IMR-90 (cell line): ENCODE results near the gene MNT. TPM values are rescaled to one million over a fixed set of nuclear protein-coding genes. Genes with fewer than 3 reads are reported as not detected.

Experiments
- ATAC-seq: fragments of 200-7000 bp; cut with Tn5 transposase; 2 replicates; pipeline ENCODE4 v1.9.1; 2020; ENCODE audit warnings: low read depth, mild to moderate bottlenecking, moderate library complexity
- BruUV-seq: library from RNA; stranded (reverse); fragments of 400-500 nt; replicated peaks from 2 replicates; lab custom pipeline; 2021; lab: Mats Ljungman, UMichigan
- CTCF ChIA-PET: fragments of 300-600 bp; formaldehyde crosslinking; extraction: SDS; loops from one replicate; lab custom pipeline; 2021; ENCODE audit warnings: antibody characterized with exemption; lab: Yijun Ruan, JAX
- POLR2A ChIA-PET: fragments of 300-600 bp; sonication (Branson Sonifier 250); formaldehyde crosslinking; loops from one replicate; lab custom pipeline; 2022; ENCODE audit warnings: antibody characterized with exemption; ENCODE audit not compliant: unreplicated experiment; lab: Charles Lee
- DNase-seq: peaks from one replicate; pipeline ENCODE4 v3.0.0; 2013
- H2AFZ ChIP-seq: replicated peaks from 2 replicates; pipeline ENCODE3; 2013; ENCODE audit warnings: low read length, mild to moderate bottlenecking; ENCODE audit not compliant: poor library complexity
- H2AK5ac ChIP-seq: 2 replicates; pipeline ENCODE4 v1.6.1; 2013; ENCODE audit warnings: low read depth, low read length, inconsistent platforms
- H2AK9ac ChIP-seq: replicated peaks from 2 replicates; pipeline ENCODE3; 2013; ENCODE audit warnings: mild to moderate bottlenecking, low read depth, low read length, moderate library complexity; ENCODE audit not compliant: poor library complexity
- H2BK120ac ChIP-seq: 2 replicates; pipeline ENCODE4 v1.6.1; 2013; ENCODE audit warnings: low read depth, low read length, inconsistent platforms
- H2BK15ac ChIP-seq: 3 replicates; pipeline ENCODE4 v1.6.1; 2013; ENCODE audit warnings: low read depth, low read length, inconsistent platforms
- H2BK20ac ChIP-seq: 2 replicates; pipeline ENCODE4 v1.6.1; 2013; ENCODE audit warnings: low read depth, mild to moderate bottlenecking, inconsistent platforms, low read length, moderate library complexity
- H2BK5ac ChIP-seq: 2 replicates; pipeline ENCODE4 v1.6.1; 2013; ENCODE audit warnings: mild to moderate bottlenecking, low read depth, low read length, inconsistent platforms; ENCODE audit not compliant: poor library complexity, severe bottlenecking
- H3K14ac ChIP-seq: replicated peaks from 2 replicates; pipeline ENCODE4 v1.6.1; 2013; ENCODE audit warnings: low read depth, low read length, inconsistent platforms
- H3K18ac ChIP-seq: 2 replicates; pipeline ENCODE4 v1.6.1; 2013; ENCODE audit warnings: low read depth, low read length, control low read depth
- H3K23ac ChIP-seq: 2 replicates; pipeline ENCODE4 v1.6.1; 2013; ENCODE audit warnings: low read depth, low read length, inconsistent platforms
- H3K27ac ChIP-seq: 2 replicates; pipeline ENCODE4 v1.5.1; 2013; ENCODE audit warnings: mild to moderate bottlenecking, control low read depth, low read length; ENCODE audit not compliant: insufficient read depth
- H3K27me3 ChIP-seq: 2 replicates; pipeline ENCODE4 v1.6.1; 2013; ENCODE audit warnings: low read length; ENCODE audit not compliant: control insufficient read depth, insufficient read depth
- H3K36me3 ChIP-seq: 2 replicates; pipeline ENCODE4 v1.6.1; 2013; ENCODE audit warnings: low read length, mixed read lengths; ENCODE audit not compliant: control insufficient read depth, insufficient read depth
- H3K4ac ChIP-seq: 2 replicates; pipeline ENCODE4 v1.6.1; 2013; ENCODE audit warnings: low read depth, low read length, inconsistent platforms
- H3K4me1 ChIP-seq: 2 replicates; pipeline ENCODE4 v1.6.1; 2013; ENCODE audit warnings: low read length, mixed read lengths; ENCODE audit not compliant: control insufficient read depth, insufficient read depth
- H3K4me2 ChIP-seq: 2 replicates; pipeline ENCODE4 v1.6.1; 2013; ENCODE audit warnings: low read depth, mild to moderate bottlenecking, control low read depth, low read length, moderate library complexity
- H3K4me3 ChIP-seq: 2 replicates; pipeline ENCODE4 v1.5.1; 2013; ENCODE audit warnings: low read depth, mild to moderate bottlenecking, control low read depth, low read length, moderate library complexity; ENCODE audit not compliant: insufficient read depth
- H3K56ac ChIP-seq: 2 replicates; pipeline ENCODE4 v1.6.1; 2013; ENCODE audit warnings: low read length, inconsistent platforms; ENCODE audit not compliant: insufficient read depth; ENCODE audit errors: extremely low read depth
- H3K79me1 ChIP-seq, 2 experiments: 2 replicates each; pipeline ENCODE4 v1.6.1; 2013; ENCODE audit warnings: low read length in 2 of 2, inconsistent platforms in 1 of 2, low read depth in 1 of 2
- H3K9ac ChIP-seq: 2 replicates; pipeline ENCODE4 v1.6.1; 2013; ENCODE audit warnings: low read depth, low read length, control low read depth
- H3K9me1 ChIP-seq: 2 replicates; pipeline ENCODE4 v1.6.1; 2013; ENCODE audit warnings: low read length, inconsistent platforms; ENCODE audit not compliant: insufficient read depth
- H3K9me3 ChIP-seq: 2 replicates; pipeline ENCODE4 v1.6.1; 2013; ENCODE audit warnings: low read length; ENCODE audit not compliant: control insufficient read depth, insufficient read depth
- H4K20me1 ChIP-seq: 2 replicates; pipeline ENCODE4 v1.6.1; 2013; ENCODE audit warnings: low read length, inconsistent platforms; ENCODE audit not compliant: insufficient read depth
- H4K5ac ChIP-seq: 2 replicates; pipeline ENCODE4 v1.6.1; 2013; ENCODE audit warnings: mild to moderate bottlenecking, low read depth, low read length, control low read depth
- H4K8ac ChIP-seq, 2 experiments: 2 replicates each; pipeline ENCODE4 v1.6.1; 2013; ENCODE audit warnings: low read depth in 2 of 2, low read length in 2 of 2, control low read depth in 1 of 2, inconsistent platforms in 1 of 2
- H4K91ac ChIP-seq: 2 replicates; pipeline ENCODE4 v1.6.1; 2013; ENCODE audit warnings: low read depth, low read length, inconsistent platforms; ENCODE audit not compliant: insufficient read depth
- CEBPB ChIP-seq: IDR thresholded peaks from 2 replicates; pipeline ENCODE4 v1.6.1; 2012; ENCODE audit warnings: low read depth, low read length, improper control_type of control experiment
- CHD1 ChIP-seq: IDR thresholded peaks from 2 replicates; pipeline ENCODE4 v1.6.1; 2012; ENCODE audit warnings: low read depth, low read length, improper control_type of control experiment
- CTCF ChIP-seq: conservative IDR thresholded peaks from 2 replicates; pipeline ENCODE4 v1.5.1; 2012; ENCODE audit warnings: mild to moderate bottlenecking, low read depth, low read length, improper control_type of control experiment
- FOS ChIP-seq: fragments of 150-350 bp; IDR thresholded peaks from 2 replicates; pipeline ENCODE4 v1.6.1; 2016; ENCODE audit warnings: low read depth, low read length
- MAFK ChIP-seq: IDR thresholded peaks from 2 replicates; pipeline ENCODE4 v1.6.1; 2012; ENCODE audit warnings: low read depth, low read length, improper control_type of control experiment
- MAZ ChIP-seq: IDR thresholded peaks from 2 replicates; pipeline ENCODE4 v1.6.1; 2012; ENCODE audit warnings: low read depth, mild to moderate bottlenecking, low read length, improper control_type of control experiment, moderate library complexity, borderline replicate concordance
- MXI1 ChIP-seq: IDR thresholded peaks from 2 replicates; pipeline ENCODE4 v1.6.1; 2012; ENCODE audit warnings: low read depth, mild to moderate bottlenecking, low read length, moderate library complexity, borderline replicate concordance
- NFE2L2 ChIP-seq: fragments of 150-350 bp; IDR thresholded peaks from 2 replicates; pipeline ENCODE4 v1.6.1; 2016; ENCODE audit warnings: low read depth, mild to moderate bottlenecking, low read length
- RFX5 ChIP-seq: IDR thresholded peaks from 2 replicates; pipeline ENCODE4 v1.8.0; 2012; ENCODE audit warnings: low read depth, mild to moderate bottlenecking, low read length, moderate library complexity
- SMC3 ChIP-seq: fragments of 150-350 bp; IDR thresholded peaks from 2 replicates; pipeline ENCODE4 v1.6.1; 2016; ENCODE audit warnings: low read depth, mild to moderate bottlenecking, antibody characterized with exemption, low read length, moderate library complexity
- USF2 ChIP-seq: fragments of 150-350 bp; IDR thresholded peaks from 2 replicates; pipeline ENCODE4 v1.6.1; 2017; ENCODE audit warnings: mild to moderate bottlenecking, antibody characterized with exemption, low read length, low read depth
- WGBS, 2 experiments: methylation state at CpG; one replicate each; pipeline versions ENCODE4 v1.1.5 to v1.1.7; 2013; ENCODE audit warnings: missing lambda C conversion rate in 2 of 2; ENCODE audit not compliant: insufficient read length in 1 of 2; ENCODE audit errors: extremely low coverage in 2 of 2; 5-methylcytosine and 5-hydroxymethylcytosine counted together
- dilution Hi-C: fragments of 300-500 bp; cut with HindIII; formaldehyde crosslinking; loops from one replicate; pipeline ENCODE4 v1.14.3; 2018; ENCODE audit warnings: low sequenced_read_pairs; ENCODE audit not compliant: unreplicated experiment
- in situ Hi-C: fragments of 300-500 bp; cut with MboI; formaldehyde crosslinking; loops from 3 replicates; pipeline ENCODE4 v1.14.3; 2019; ENCODE audit warnings: low sequenced_read_pairs, inconsistent platforms, mixed read lengths
- intact Hi-C: fragments of 100-400 bp; cut with micrococcal nuclease; formaldehyde crosslinking; loops from 2 replicates; pipeline ENCODE4 v1.10.0; 2022
- polyA plus RNA-seq, 3 experiments: library from polyadenylated mRNA; depleted of rRNA; stranded (reverse); fragments of >200 nt; gene quantifications; 2 replicates each; pipeline ENCODE4 v1.2.3, GENCODE V29; 2012; ENCODE audit warnings: low replicate concordance in 1 of 3
- total RNA-seq: library from RNA; depleted of rRNA; stranded (reverse); fragments of >200 nt; gene quantifications from 2 replicates; pipeline ENCODE4 v1.2.3, GENCODE V29; 2012

MNT gene
- total and polyA plus RNA-seq, 2 of the 4 experiments (the other 2 are of a cell fraction) = 1.4 to 8.3 TPM

- TF ChIP-seq MAFK = no peak
- TF ChIP-seq USF2 = no peak
Observed at GRCh38 chr17:2380226-2380922, 20.5 kb downstream of the MNT start (continued).

- H3K4me3 ChIP-seq = no peak overlapping the region
- 0 out of 2 replicates have a peak, but pooled peaks cover 3% of the 10 kb centered on the region for H3K9me1 ChIP-seq
- H3K9me3 ChIP-seq = no peaks in the 10 kb centered on the region
- H3K18ac ChIP-seq = no peak overlapping the region
- no peak overlapping the region for H2BK15ac ChIP-seq
- no peak overlapping the region for H4K8ac ChIP-seq
- no peak overlapping the region for H3K4me2 ChIP-seq
- intact Hi-C loops (no loop called here), dilution Hi-C loops (no loop called here), in situ Hi-C loops (loop anchor here (5.0 kb wide), 1 partner anchor 33 kb away; no protein-coding TSS in a partner anchor)
- no peak overlapping the region for H3K23ac ChIP-seq
- POLR2A ChIA-PET = no interaction called here
- H4K20me1 ChIP-seq = peaks cover 3% of the 10 kb centered on the region; the same call in 1 of the 2 replicates
- no peak overlapping the region for H3K14ac ChIP-seq
- H4K91ac ChIP-seq = no peak overlapping the region
- DNase-seq = no peak
- no TSS peak for BruUV-seq
- CTCF ChIA-PET = interaction anchor here (1.4 kb wide), 1 partner anchor 37 kb away, joined by 5 read pairs; no protein-coding TSS in a partner anchor
- no peak overlapping the region for H2AK9ac ChIP-seq
- no peak overlapping the region for H2AK5ac ChIP-seq
- H3K4ac ChIP-seq = no peak overlapping the region
- H2BK20ac ChIP-seq = no peak overlapping the region
- no peaks in the 10 kb centered on the region for H3K27me3 ChIP-seq
- peaks cover 50% of the 10 kb centered on the region for H3K36me3 ChIP-seq
- H3K56ac ChIP-seq = no peak overlapping the region
- peaks cover 2% of the 10 kb centered on the region; the same call in 1 of the 2 replicates for H3K4me1 ChIP-seq
- ATAC-seq = no peak
- H3K27ac ChIP-seq = no peak overlapping the region
- no peak overlapping the region for H4K5ac ChIP-seq
- H2BK120ac ChIP-seq = no peak overlapping the region
- no peak overlapping the region for H3K9ac ChIP-seq
- peaks cover 0 to 3% of the 10 kb centered on the region in 2 experiments; a peak in 1 of 4 replicates for H3K79me1 ChIP-seq
- no peak overlapping the region for H2BK5ac ChIP-seq
- WGBS, 2 experiments = 86% methylated on average over 19 of the region's 25 CpGs; no CpG with 5 or more reads in 1 of the 2 experiments
- no peak overlapping the region for H2AFZ ChIP-seq
- no peak for TF ChIP-seq FOS
- TF ChIP-seq CHD1 = no peak
- no peak for TF ChIP-seq CEBPB
- no peak for TF ChIP-seq MAZ
- no peak for TF ChIP-seq RFX5
- no peak for TF ChIP-seq NFE2L2
- no peak for TF ChIP-seq MXI1
- TF ChIP-seq SMC3 = no peak
- no peak for TF ChIP-seq CTCF
- TF ChIP-seq MAFK = no peak
Observed at GRCh38 chr17:2379489-2380225, 21.2 kb downstream of the MNT start.
